GM12878 (cell line): ENCODE measurements around the gene NUP210. TPM values are rescaled to one million over a fixed set of nuclear protein-coding genes. Genes with fewer than 3 reads are reported as not detected.

Experiments
- ATAC-seq: fragments of 200-7000 bp; cut with Tn5 transposase; 3 replicates; pipeline ENCODE4 v1.9.1; 2020; ENCODE audit warnings: mild to moderate bottlenecking, moderate library complexity
- BruUV-seq: library from RNA; stranded (reverse); fragments of 400-500 nt; replicated peaks from 2 replicates; lab custom pipeline; 2021; lab: Mats Ljungman, UMichigan
- CTCF ChIA-PET: fragments of 300-600 bp; sonication (Branson Sonifier 250); formaldehyde crosslinking; extraction: SDS; loops from one replicate; lab custom pipeline; 2021; ENCODE audit warnings: inconsistent platforms; lab: Yijun Ruan, JAX
- POLR2A ChIA-PET: fragments of 350-600 bp; formaldehyde crosslinking; extraction: SDS; loops from one replicate; lab custom pipeline; 2021; ENCODE audit warnings: inconsistent platforms; lab: Charles Lee
- RAD21 ChIA-PET: fragments of 300-600 bp; sonication (Branson Sonifier 250); formaldehyde crosslinking; loops from one replicate; lab custom pipeline; 2023; ENCODE audit warnings: antibody characterized with exemption; ENCODE audit not compliant: unreplicated experiment; lab: Charles Lee
- SMC1A ChIA-PET: fragments of 300-600 bp; sonication (Branson Sonifier 250); formaldehyde crosslinking; loops from one replicate; lab custom pipeline; 2023; ENCODE audit not compliant: unreplicated experiment, uncharacterized antibody; lab: Charles Lee
- DNase-seq: peaks from one replicate; pipeline ENCODE4 v3.0.0-alpha.2; 2011; ENCODE audit warnings: low read depth, low spot score
- FAIRE-seq: peaks from 3 replicates; lab custom pipeline; 2011; peaks lifted over from hg19 to GRCh38; lab: Jason Lieb, UNC
- H2AFZ ChIP-seq: 2 replicates; pipeline ENCODE4 v1.6.0; 2011; ENCODE audit warnings: low read depth, low read length, control low read depth; ENCODE audit not compliant: control insufficient read depth
- H3K27ac ChIP-seq: 2 replicates; pipeline ENCODE4 v1.5.1; 2011; ENCODE audit warnings: control low read depth; ENCODE audit not compliant: control insufficient read depth, insufficient read depth
- H3K27me3 ChIP-seq, 2 experiments: replicated peaks in 1 of 2; 2 replicates each; pipeline versions ENCODE4 v1.6.0 to v1.6.1; 2011; ENCODE audit warnings: low read length in 1 of 2; ENCODE audit not compliant: control insufficient read depth in 2 of 2, insufficient read depth in 2 of 2
- H3K36me3 ChIP-seq, 2 experiments: 2 replicates each; pipeline ENCODE4 v1.5.1; 2011; ENCODE audit warnings: low read length in 1 of 2; ENCODE audit not compliant: control insufficient read depth in 2 of 2, insufficient read depth in 2 of 2
- H3K4me1 ChIP-seq: 2 replicates; pipeline ENCODE4 v1.6.1; 2011; ENCODE audit warnings: mild to moderate bottlenecking, low read length, moderate library complexity, mixed read lengths; ENCODE audit not compliant: control insufficient read depth, insufficient read depth
- H3K4me2 ChIP-seq: 2 replicates; pipeline ENCODE4 v1.6.0; 2011; ENCODE audit warnings: control low read depth; ENCODE audit not compliant: control insufficient read depth, insufficient read depth
- H3K4me3 ChIP-seq: fragments of 200-600 bp; sonication (generic); 2 replicates; pipeline ENCODE4 v1.5.1; 2016
- H3K79me2 ChIP-seq: 2 replicates; pipeline ENCODE4 v1.6.0; 2011; ENCODE audit warnings: low read length; ENCODE audit not compliant: control insufficient read depth, insufficient read depth
- H3K9ac ChIP-seq: 2 replicates; pipeline ENCODE4 v1.8.0; 2011; ENCODE audit warnings: low read length, control low read depth, mixed read lengths; ENCODE audit not compliant: control insufficient read depth, insufficient read depth
- H3K9me3 ChIP-seq: replicated peaks from 3 replicates; pipeline ENCODE4 v1.5.1; 2011; ENCODE audit warnings: mild to moderate bottlenecking, low read length; ENCODE audit not compliant: control insufficient read depth, insufficient read depth
- H4K20me1 ChIP-seq: 2 replicates; pipeline ENCODE4 v1.6.0; 2011; ENCODE audit not compliant: control insufficient read depth, insufficient read depth
- KDM1A ChIP-seq: fragments of 200-600 bp; sonication (generic); IDR thresholded peaks from 2 replicates; pipeline ENCODE4 v1.6.1; 2016; ENCODE audit warnings: borderline replicate concordance
- POLR2A ChIP-seq: IDR thresholded peaks from 2 replicates; pipeline ENCODE4 v1.6.1; 2011; ENCODE audit warnings: low read depth, mild to moderate bottlenecking, low read length
- RFX5 ChIP-seq: IDR thresholded peaks from 2 replicates; pipeline ENCODE4 v1.6.1; 2011; ENCODE audit warnings: low read depth, low read length, improper control_type of control experiment
- WGBS: methylation state at CpG from one replicate; pipeline ENCODE4 v1.1.6; 2016; ENCODE audit warnings: low lambda C conversion rate; ENCODE audit not compliant: insufficient replicate concordance, insufficient coverage; ENCODE audit errors: missing lambda C conversion rate; 5-methylcytosine and 5-hydroxymethylcytosine counted together
- in situ Hi-C: fragments of 300-500 bp; cut with MboI; formaldehyde crosslinking; loops from 9 replicates; pipeline ENCODE4 v1.14.3; 2018; ENCODE audit warnings: mixed read lengths
- intact Hi-C: fragments of 100-400 bp; cut with micrococcal nuclease; formaldehyde crosslinking; loops from one replicate; pipeline ENCODE4 v1.14.2; 2022; ENCODE audit not compliant: unreplicated experiment
- polyA plus RNA-seq, 11 experiments: library from polyadenylated mRNA; depleted of rRNA in 4 of 11; unstranded in 6 of 11; stranded (reverse) in 5 of 11; fragments of >200 nt; fragmentation: Nextera tagmentation in 4 of 11; fragmentation: Illumina TruSeq in 1 of 11; extraction: Ambion mirVana in 4 of 11; extraction: Trizol in 1 of 11; gene quantifications; 1 replicate in 1 of 11; 2 replicates in 10 of 11; pipeline versions ENCODE4 v1.2.1 to v1.2.3, GENCODE V29; 2011 to 2016; ENCODE audit warnings: inconsistent platforms in 2 of 11, missing spikeins in 2 of 11, low read depth in 1 of 11
- total RNA-seq, 4 experiments: library from RNA; depleted of rRNA in 3 of 4; stranded (reverse); fragments of >200 nt in 3 of 4; fragmentation: Illumina TruSeq in 1 of 4; extraction: Trizol in 1 of 4; gene quantifications; 2 replicates each; pipeline versions ENCODE4 v1.2.1 to v1.2.3, GENCODE V29; 2013 to 2021
- TF ChIP-seq, protein P1 (sequence below): fragments of 450-650 bp; IDR thresholded peaks from 2 replicates; pipeline ENCODE4 v1.6.1; 2017; ENCODE audit warnings: mild to moderate bottlenecking, moderate library complexity

NUP210 gene
- total and polyA plus RNA-seq, 10 of the 15 experiments (the other 5 are each of a cell fraction or from before 2014, with no cell fraction given) = 2.9 to 150 (median 76.0) TPM

GRCh38 chr3:13388816-13389215 is 31.3 kb downstream of the NUP210 start:
- CTCF ChIA-PET = interaction anchor here (1.2 kb wide), 1 partner anchor 10 kb away, joined by 3 read pairs; no protein-coding TSS in a partner anchor
- H3K9me3 ChIP-seq = no peaks in the 10 kb centered on the region
- H3K9ac ChIP-seq = no peak overlapping the region
- TF ChIP-seq KDM1A (no peak), RFX5 (no peak), POLR2A (0 out of 2 replicates have a peak, but pooled peaks have one; percentile 10)
- TF ChIP-seq, protein P1, sequence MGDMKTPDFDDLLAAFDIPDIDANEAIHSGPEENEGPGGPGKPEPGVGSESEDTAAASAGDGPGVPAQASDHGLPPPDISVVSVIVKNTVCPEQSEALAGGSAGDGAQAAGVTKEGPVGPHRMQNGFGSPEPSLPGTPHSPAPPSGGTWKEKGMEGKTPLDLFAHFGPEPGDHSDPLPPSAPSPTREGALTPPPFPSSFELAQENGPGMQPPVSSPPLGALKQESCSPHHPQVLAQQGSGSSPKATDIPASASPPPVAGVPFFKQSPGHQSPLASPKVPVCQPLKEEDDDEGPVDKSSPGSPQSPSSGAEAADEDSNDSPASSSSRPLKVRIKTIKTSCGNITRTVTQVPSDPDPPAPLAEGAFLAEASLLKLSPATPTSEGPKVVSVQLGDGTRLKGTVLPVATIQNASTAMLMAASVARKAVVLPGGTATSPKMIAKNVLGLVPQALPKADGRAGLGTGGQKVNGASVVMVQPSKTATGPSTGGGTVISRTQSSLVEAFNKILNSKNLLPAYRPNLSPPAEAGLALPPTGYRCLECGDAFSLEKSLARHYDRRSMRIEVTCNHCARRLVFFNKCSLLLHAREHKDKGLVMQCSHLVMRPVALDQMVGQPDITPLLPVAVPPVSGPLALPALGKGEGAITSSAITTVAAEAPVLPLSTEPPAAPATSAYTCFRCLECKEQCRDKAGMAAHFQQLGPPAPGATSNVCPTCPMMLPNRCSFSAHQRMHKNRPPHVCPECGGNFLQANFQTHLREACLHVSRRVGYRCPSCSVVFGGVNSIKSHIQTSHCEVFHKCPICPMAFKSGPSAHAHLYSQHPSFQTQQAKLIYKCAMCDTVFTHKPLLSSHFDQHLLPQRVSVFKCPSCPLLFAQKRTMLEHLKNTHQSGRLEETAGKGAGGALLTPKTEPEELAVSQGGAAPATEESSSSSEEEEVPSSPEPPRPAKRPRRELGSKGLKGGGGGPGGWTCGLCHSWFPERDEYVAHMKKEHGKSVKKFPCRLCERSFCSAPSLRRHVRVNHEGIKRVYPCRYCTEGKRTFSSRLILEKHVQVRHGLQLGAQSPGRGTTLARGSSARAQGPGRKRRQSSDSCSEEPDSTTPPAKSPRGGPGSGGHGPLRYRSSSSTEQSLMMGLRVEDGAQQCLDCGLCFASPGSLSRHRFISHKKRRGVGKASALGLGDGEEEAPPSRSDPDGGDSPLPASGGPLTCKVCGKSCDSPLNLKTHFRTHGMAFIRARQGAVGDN = no peak
- no peak overlapping the region for H3K4me2 ChIP-seq
- H2AFZ ChIP-seq = no peak overlapping the region
- WGBS = 96% methylated on average over 11 of the region's 13 CpGs
- in situ Hi-C loops (no loop called here), intact Hi-C loops (no loop called here)
- ATAC-seq = no peak
- RAD21 ChIA-PET = no interaction called here
- H3K79me2 ChIP-seq = no peaks in the 10 kb centered on the region
- no peaks in the 10 kb centered on the region for H3K4me1 ChIP-seq
- SMC1A ChIA-PET = interaction anchor here (1.2 kb wide), 1 partner anchor 63 kb away, joined by 4 read pairs; no protein-coding TSS in a partner anchor
- FAIRE-seq = no peak
- H3K27ac ChIP-seq = no peak overlapping the region
- POLR2A ChIA-PET = no interaction called here
- H3K36me3 ChIP-seq = peaks cover 46 to 48% of the 10 kb centered on the region in 2 experiments
- H3K27me3 ChIP-seq = no peaks in the 10 kb centered on the region
- no peak overlapping the region for H3K4me3 ChIP-seq
- no TSS peak for BruUV-seq
- no peaks in the 10 kb centered on the region for H4K20me1 ChIP-seq
- DNase-seq = no peak
